ENCODE measurements around the gene ITPK1. TPM values are rescaled to one million over a fixed set of nuclear protein-coding genes. Genes with fewer than 3 reads are reported as not detected.

ITPK1 gene
- total and polyA plus RNA-seq, 2 experiments from 2014 or later, result 35.9 to 101 TPM

GRCh38 chr14:93054876-93055275 is 60.8 kb downstream of the ITPK1 start:
- Mint-ChIP-seq H3K9me3 (no peaks in the 10 kb centered on the region), H3K27ac (no peak overlapping the region), H3K4me1 (peaks cover 67% of the 10 kb centered on the region), H3K27me3 (ENCODE audit: insufficient read depth, low read depth, poor library complexity) (peaks cover 17% of the 10 kb centered on the region), H3K36me3 (ENCODE audit: low read depth) (peaks cover 9% of the 10 kb centered on the region; the same call in 2 of the 3 replicates), H3K4me3 (no peak overlapping the region)
- no peak overlapping the region for H2AFZ ChIP-seq
- TF ChIP-seq, protein P1, sequence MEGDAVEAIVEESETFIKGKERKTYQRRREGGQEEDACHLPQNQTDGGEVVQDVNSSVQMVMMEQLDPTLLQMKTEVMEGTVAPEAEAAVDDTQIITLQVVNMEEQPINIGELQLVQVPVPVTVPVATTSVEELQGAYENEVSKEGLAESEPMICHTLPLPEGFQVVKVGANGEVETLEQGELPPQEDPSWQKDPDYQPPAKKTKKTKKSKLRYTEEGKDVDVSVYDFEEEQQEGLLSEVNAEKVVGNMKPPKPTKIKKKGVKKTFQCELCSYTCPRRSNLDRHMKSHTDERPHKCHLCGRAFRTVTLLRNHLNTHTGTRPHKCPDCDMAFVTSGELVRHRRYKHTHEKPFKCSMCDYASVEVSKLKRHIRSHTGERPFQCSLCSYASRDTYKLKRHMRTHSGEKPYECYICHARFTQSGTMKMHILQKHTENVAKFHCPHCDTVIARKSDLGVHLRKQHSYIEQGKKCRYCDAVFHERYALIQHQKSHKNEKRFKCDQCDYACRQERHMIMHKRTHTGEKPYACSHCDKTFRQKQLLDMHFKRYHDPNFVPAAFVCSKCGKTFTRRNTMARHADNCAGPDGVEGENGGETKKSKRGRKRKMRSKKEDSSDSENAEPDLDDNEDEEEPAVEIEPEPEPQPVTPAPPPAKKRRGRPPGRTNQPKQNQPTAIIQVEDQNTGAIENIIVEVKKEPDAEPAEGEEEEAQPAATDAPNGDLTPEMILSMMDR (conservative IDR thresholded peaks at IDR 0.05; ENCODE audit: low read depth in 2 of 2), result no peak
- TF ChIP-seq REST (IDR thresholded peaks at IDR 0.05; ENCODE audit: unreplicated experiment) (no peak), EZH2 (IDR thresholded peaks at IDR 0.05; ENCODE audit: low read depth, unreplicated experiment) (no peak), JUNB (IDR thresholded peaks at IDR 0.05; ENCODE audit: unreplicated experiment) (no peak), ZNF331 (CRISPR knock-in tag; IDR thresholded peaks at IDR 0.05; ENCODE audit: low read depth) (no peak), STAT1 (IDR thresholded peaks at IDR 0.05; ENCODE audit: unreplicated experiment) (no peak), POLR2AphosphoS5 (IDR thresholded peaks at IDR 0.05; ENCODE audit: low read depth) (no peak)
- H3F3A ChIP-seq (replicated peaks; ENCODE audit: low read depth), result peaks cover 7% of the 10 kb centered on the region; the same call in 1 of the 2 replicates
- peaks cover 50% of the 10 kb centered on the region for H3K79me2 ChIP-seq (replicated peaks; ENCODE audit: insufficient read depth)
- H3K27ac ChIP-seq (ENCODE audit: low read depth), result no peak overlapping the region
- DNase-seq (ENCODE audit: low spot score), result no peak
- H3K4me2 ChIP-seq, result no peak overlapping the region
- ATAC-seq, result no peak
- H3K27me3 ChIP-seq (ENCODE audit: insufficient read depth), result no peaks in the 10 kb centered on the region
- peaks cover 36% of the 10 kb centered on the region for H3K4me1 ChIP-seq (ENCODE audit: insufficient read depth)
- no peaks in the 10 kb centered on the region for H3K36me3 ChIP-seq (ENCODE audit: insufficient read depth)
- H4K20me1 ChIP-seq (replicated peaks; ENCODE audit: insufficient read depth), result peaks cover 2% of the 10 kb centered on the region; the same call in 1 of the 2 replicates
- H3K4me3 ChIP-seq, result no peak overlapping the region
- H3K9me2 ChIP-seq (ENCODE audit: insufficient read depth), result no peaks in the 10 kb centered on the region

DNA sequence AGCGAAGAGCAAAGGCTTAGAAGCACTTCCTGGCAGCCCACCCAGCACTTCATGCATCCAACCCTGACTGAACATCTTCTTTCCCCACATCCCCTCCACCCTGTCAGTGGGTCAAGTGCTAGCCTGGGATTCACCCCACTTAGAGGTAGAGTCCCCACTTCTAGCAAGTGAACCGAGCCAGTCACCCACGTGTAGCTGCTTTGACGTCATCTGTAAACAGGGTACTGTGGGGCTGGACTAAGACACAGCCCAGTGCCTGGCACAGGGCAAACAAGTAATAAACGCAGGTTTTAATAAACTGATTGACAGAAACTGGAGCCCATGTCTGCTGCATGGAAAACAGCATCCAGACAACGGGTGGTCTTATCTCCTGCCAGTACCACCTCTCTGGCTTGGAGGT is 61.7 kb downstream of the ITPK1 start:
- H3K79me2 ChIP-seq (replicated peaks; ENCODE audit: insufficient read depth), result peaks cover 56% of the 10 kb centered on the region
- H2AFZ ChIP-seq, result no peak overlapping the region
- peaks cover 9% of the 10 kb centered on the region; the same call in 2 of the 3 replicates for H3K36me3 Mint-ChIP-seq (ENCODE audit: low read depth)
- H3K27me3 ChIP-seq (ENCODE audit: insufficient read depth), result no peaks in the 10 kb centered on the region
- H3K27ac Mint-ChIP-seq, result no peak overlapping the region
- H3K4me3 Mint-ChIP-seq, result no peak overlapping the region
- DNase-seq (ENCODE audit: low spot score) (no peak), ATAC-seq (no peak)
- no peak overlapping the region for H3K4me2 ChIP-seq
- H3K4me1 ChIP-seq (ENCODE audit: insufficient read depth), result peaks cover 42% of the 10 kb centered on the region
- no peaks in the 10 kb centered on the region for H3K9me3 Mint-ChIP-seq
- peaks cover 7% of the 10 kb centered on the region; the same call in 1 of the 2 replicates for H3F3A ChIP-seq (replicated peaks; ENCODE audit: low read depth)
- peaks cover 17% of the 10 kb centered on the region for H3K27me3 Mint-ChIP-seq (ENCODE audit: insufficient read depth, low read depth, poor library complexity)
- H3K27ac ChIP-seq (ENCODE audit: low read depth), result no peak overlapping the region
- peaks cover 2% of the 10 kb centered on the region; the same call in 1 of the 2 replicates for H4K20me1 ChIP-seq (replicated peaks; ENCODE audit: insufficient read depth)
- H3K4me1 Mint-ChIP-seq, result peaks cover 76% of the 10 kb centered on the region
- no peaks in the 10 kb centered on the region for H3K9me2 ChIP-seq (ENCODE audit: insufficient read depth)
- H3K4me3 ChIP-seq, result no peak overlapping the region
- H3K36me3 ChIP-seq (ENCODE audit: insufficient read depth), result no peaks in the 10 kb centered on the region
- TF ChIP-seq EZH2phosphoT487 (IDR thresholded peaks at IDR 0.05; ENCODE audit: unreplicated experiment) (no peak), NANOG (IDR thresholded peaks at IDR 0.05; ENCODE audit: borderline replicate concordance) (no peak), STAT1 (IDR thresholded peaks at IDR 0.05; ENCODE audit: unreplicated experiment) (no peak), EZH2 (IDR thresholded peaks at IDR 0.05; ENCODE audit: low read depth, unreplicated experiment) (no peak), CREB1 (CRISPR knock-in tag; IDR thresholded peaks at IDR 0.05; ENCODE audit: low read depth) (no peak), POLR2AphosphoS5 (IDR thresholded peaks at IDR 0.05; ENCODE audit: low read depth) (no peak), ZNF331 (CRISPR knock-in tag; IDR thresholded peaks at IDR 0.05; ENCODE audit: low read depth) (no peak), JUNB (IDR thresholded peaks at IDR 0.05; ENCODE audit: unreplicated experiment) (no peak), REST (IDR thresholded peaks at IDR 0.05; ENCODE audit: unreplicated experiment) (no peak), ETS1 (IDR thresholded peaks at IDR 0.05) (no peak)
- TF ChIP-seq, protein P1 (conservative IDR thresholded peaks at IDR 0.05; ENCODE audit: low read depth in 2 of 2), result no peak

All from GM23338 (cell line).